NCI-H1092 treated with DMSO at 0.1 percent for 48 hours (cell line): ENCODE data around the gene NOTCH1.

Experiments used
- DNase-seq: peaks from one replicate; lab custom pipeline; 2025; lab: John Stamatoyannopoulos, UW

Gene NOTCH1

GRCh38 chr9:136463578-136463977, 82.3 kb downstream of the NOTCH1 start:
- no peak for DNase-seq

GRCh38 chr9:136462664-136463063, 83.2 kb downstream of the NOTCH1 start:
- no peak for DNase-seq

GRCh38 chr9:136460772-136461325, 85.0 kb downstream of the NOTCH1 start:
- no peak for DNase-seq

GRCh38 chr9:136459425-136459824, 86.4 kb downstream of the NOTCH1 start:
- no peak for DNase-seq

- no peak for DNase-seq
Measured at GRCh38 chr9:136457326-136457725, 88.5 kb downstream of the NOTCH1 start.

GRCh38 chr9:136456258-136456657, 89.6 kb downstream of the NOTCH1 start:
- DNase-seq: no peak

- DNase-seq: no peak
Measured at GRCh38 chr9:136455043-136456002, 90.5 kb downstream of the NOTCH1 start.

- DNase-seq: no peak
Measured at GRCh38 chr9:136454026-136454796, 91.6 kb downstream of the NOTCH1 start.

- DNase-seq: no peak
Measured at GRCh38 chr9:136453326-136453725, 92.5 kb downstream of the NOTCH1 start.

GRCh38 chr9:136451221-136451877, 94.5 kb downstream of the NOTCH1 start:
- DNase-seq: no peak

GRCh38 chr9:136448655-136449054, 97.2 kb downstream of the NOTCH1 start:
- no peak for DNase-seq

- no peak for DNase-seq
Measured at GRCh38 chr9:136447173-136447778, 98.6 kb downstream of the NOTCH1 start.

GRCh38 chr9:136445799-136446198, 100.0 kb downstream of the NOTCH1 start:
- no peak for DNase-seq
